NCI-H524 treated with DMSO at 0.1 percent for 48 hours (cell line): ENCODE data around the gene RAB3GAP2.
"Not testable (repeated sequence)": the region's sequence is repeated elsewhere in the genome, so short reads cannot be mapped to it uniquely, and the experiment has no call there.

Experiments used
- DNase-seq: peaks from one replicate; lab custom pipeline; 2025; lab: John Stamatoyannopoulos, UW

RAB3GAP2 gene

DNA sequence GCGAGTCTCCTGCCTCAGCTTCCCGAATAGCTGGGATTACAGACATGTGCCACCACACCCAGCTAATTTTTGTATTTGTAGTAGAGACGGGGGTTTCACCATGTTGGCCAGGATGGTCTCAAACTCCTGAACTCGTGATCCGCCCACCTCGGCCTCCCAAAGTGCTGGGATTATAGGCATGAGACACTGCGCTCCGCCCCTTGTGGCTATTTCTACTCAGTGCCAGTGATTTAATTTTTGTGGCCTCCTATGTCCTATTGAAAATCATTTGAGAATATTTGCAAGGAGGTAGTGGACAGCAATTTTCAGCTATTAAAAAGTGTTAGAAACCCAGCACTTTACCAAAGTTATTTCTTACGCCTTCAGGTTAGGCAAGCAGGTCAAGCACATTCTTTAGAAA is 36.0 kb downstream of the RAB3GAP2 start:
- not testable (repeated sequence) for DNase-seq

- no peak for DNase-seq
These were observed 36.8 kb downstream of the RAB3GAP2 start for GRCh38 chr1:220235462-220235861.

- DNase-seq, result no peak
These were observed 38.3 kb downstream of the RAB3GAP2 start for GRCh38 chr1:220233927-220234326.

GRCh38 chr1:220229771-220230170 is 42.5 kb downstream of the RAB3GAP2 start:
- DNase-seq, result no peak

GRCh38 chr1:220227393-220227792 is 44.9 kb downstream of the RAB3GAP2 start:
- no peak for DNase-seq

DNA sequence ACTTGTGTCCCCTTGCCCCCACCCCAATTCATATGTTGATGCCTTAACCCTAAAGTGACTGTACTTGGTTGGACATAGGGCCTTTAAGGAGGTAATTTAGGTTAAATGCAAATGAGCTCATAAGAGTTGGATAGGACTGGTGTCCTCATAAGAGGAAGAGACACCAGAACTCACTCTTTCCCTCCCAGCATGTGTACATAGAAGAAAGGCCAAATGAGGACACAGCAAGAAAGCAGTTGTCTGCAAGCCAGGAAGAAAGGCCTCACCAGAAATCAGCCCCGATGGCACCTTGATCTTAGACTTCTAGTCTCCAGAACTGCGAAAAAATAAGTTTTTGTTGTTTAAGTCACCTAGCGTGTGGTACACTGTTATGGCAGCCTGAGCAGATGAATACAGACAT is 45.5 kb downstream of the RAB3GAP2 start:
- DNase-seq, result no peak

GRCh38 chr1:220225957-220226356 is 46.3 kb downstream of the RAB3GAP2 start:
- peak; percentile 12 for DNase-seq

DNA sequence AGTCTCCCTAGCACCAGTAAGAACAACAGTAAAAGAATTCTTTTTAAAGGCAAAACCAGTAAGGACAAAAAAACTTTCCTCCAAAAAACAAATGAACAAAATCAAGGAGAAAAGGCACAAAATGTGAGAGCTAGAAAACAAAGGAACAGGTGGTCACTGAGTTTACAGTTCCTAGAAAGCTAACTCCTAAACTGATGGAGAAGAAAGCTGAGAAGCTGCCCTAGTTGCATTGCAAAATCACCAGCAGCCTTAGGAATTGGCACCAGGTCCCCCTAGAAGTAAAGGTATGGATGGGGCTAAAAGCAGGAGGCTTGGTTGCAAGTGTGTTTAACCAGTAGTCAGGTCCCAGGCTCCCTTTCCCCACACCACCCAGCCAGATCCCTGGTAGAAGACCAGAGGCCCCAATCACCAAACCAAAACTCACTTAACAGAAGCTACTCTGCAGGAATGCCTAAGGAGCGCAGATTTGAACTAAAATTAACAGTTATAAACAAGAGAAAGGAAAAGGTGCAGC is 47.6 kb downstream of the RAB3GAP2 start:
- DNase-seq, result no peak

DNA sequence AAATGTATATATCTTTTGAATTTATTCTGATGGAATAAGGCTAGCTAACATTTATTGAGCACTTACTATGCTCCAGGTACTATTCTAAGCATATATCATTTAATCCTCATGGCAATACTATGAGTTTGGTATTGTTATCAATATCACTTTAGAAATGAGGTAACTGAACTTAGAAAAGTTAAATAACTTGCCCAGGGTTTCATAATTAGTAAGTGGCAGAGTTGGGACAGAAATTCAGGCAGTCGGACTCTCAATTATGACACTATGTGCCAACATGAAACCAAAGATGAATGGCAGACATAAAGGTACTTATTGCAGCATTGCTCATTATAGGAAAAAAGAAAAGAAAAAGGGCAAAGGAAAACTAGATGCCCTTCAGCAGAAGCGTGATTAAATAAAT is 48.2 kb downstream of the RAB3GAP2 start:
- no peak for DNase-seq

DNA sequence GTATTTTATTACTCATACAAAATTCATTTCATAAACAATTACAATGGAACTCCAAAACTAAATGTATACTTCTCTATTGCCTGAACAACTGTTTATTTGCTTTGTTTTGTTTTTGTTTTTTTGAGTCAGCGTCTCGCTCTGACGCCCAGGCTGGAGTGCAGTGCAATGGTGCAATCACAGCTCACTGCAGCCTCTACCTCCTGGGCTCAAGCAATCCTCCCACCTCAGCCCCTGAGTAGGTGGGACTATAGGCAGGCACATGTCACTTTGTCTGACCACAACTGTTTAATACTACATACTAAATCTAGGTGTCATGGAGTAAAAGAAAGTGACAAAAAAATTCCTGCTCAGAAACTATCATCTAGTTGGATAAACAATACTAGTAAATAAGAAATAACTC is 49.3 kb downstream of the RAB3GAP2 start:
- DNase-seq, result no peak

DNA sequence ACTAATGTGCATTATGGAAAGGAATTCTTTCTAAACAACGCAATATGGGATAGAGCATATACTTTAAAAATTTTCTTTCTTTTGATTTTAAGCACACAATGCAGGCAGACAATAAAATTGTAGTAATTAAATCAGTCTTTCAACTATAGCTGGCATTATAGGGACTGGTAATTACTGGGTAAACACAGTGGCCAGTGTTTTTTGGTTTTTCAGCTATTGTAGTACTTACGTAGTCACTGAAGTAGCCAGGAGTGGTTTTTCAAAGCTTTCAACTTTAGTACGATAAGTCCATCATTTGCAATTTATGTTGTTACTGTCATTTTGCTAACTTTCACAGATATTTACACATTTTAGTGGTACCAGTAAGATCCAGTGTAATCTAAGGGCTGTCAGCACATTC is 50.6 kb downstream of the RAB3GAP2 start:
- DNase-seq, result no peak

DNA sequence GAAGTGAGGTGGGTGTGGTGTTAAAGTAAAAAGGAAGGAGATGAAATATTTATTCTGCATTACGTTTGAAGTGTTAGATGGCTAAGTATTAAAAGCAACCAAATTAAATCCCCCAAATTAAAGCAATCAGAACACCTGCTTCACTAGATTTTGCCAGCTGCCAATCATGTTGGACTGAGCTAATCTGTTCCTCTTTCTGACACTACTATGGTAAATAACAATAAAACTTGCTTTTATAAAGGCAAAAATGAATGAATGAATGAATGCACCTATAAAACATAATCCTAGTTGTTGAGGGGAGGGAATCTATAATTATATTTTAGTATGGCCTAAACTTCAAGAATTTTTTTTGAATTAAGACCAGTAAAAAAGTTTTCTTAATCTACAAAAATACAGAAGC is 51.0 kb downstream of the RAB3GAP2 start:
- no peak for DNase-seq

GRCh38 chr1:220220699-220221040 is 51.6 kb downstream of the RAB3GAP2 start:
- DNase-seq, result not testable (repeated sequence)

DNA sequence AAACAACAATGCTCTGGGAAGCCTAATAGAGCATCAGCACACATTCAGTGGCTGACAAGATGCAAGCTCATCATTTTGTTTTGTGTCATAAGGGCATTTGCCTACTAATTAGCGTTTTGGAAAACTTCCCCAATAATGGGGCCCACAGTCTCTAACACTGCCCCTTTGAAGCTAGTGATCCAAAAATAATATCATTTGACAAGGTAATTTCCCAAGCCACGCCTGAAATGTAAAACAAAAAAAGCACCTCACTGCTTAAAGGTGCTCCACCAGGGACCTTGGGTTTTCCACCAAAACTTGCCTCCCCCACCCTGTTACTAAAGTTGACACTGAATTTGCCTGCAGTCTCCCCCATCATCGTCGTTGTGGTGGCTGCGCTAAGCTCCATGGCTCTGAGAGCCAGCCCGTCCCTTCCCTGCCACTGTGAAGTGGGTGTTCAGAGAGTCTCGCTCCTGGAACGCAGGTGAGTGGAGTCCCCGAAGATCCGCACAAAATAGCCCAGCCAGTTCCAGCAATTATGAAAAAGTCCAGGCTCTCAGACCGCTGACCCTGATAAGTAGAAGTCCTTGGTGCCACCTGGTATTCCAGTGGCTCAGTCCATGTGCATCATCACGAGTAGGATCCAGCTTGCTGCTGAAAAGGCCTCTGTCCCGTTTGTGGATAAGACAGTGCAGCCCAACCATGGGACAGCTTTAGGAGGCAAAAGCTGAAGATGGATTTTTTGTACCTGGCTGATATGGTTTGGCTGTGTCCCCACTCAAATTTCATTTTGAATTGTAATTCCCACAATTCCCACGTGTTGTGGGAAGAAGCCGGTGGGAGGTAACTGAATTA is 52.2 kb downstream of the RAB3GAP2 start:
- no peak for DNase-seq

GRCh38 chr1:220219136-220219442 is 53.2 kb downstream of the RAB3GAP2 start:
- no peak for DNase-seq

GRCh38 chr1:220218397-220219135 is 53.7 kb downstream of the RAB3GAP2 start:
- not testable (repeated sequence) for DNase-seq

DNA sequence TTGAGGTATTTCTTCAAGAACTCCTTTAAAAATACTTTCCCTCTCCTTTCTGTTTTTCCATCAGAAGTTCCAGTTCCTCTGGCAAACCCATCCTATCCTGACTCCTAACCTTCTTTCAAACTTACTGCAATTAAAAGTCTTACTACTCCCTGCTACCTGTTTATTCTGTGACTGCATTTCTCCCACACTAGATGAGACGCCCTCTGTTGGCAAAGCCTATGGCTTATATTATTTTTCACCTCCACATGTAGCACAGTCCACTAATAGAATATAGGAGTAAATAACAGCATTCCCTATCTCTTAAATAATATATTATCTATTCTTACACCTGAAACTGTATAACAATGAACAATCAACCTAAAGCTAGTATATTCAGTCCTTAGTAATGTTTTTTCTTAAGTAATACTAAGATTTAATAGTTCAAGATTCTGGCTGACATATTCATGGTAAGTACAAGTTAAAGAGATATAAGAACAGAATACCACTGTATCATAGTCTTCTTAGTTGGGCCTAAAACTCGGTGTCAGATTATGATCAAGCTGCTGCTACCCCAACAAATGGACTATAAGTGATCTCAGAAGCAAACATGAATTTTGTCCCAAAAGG is 54.8 kb downstream of the RAB3GAP2 start:
- DNase-seq, result no peak

DNA sequence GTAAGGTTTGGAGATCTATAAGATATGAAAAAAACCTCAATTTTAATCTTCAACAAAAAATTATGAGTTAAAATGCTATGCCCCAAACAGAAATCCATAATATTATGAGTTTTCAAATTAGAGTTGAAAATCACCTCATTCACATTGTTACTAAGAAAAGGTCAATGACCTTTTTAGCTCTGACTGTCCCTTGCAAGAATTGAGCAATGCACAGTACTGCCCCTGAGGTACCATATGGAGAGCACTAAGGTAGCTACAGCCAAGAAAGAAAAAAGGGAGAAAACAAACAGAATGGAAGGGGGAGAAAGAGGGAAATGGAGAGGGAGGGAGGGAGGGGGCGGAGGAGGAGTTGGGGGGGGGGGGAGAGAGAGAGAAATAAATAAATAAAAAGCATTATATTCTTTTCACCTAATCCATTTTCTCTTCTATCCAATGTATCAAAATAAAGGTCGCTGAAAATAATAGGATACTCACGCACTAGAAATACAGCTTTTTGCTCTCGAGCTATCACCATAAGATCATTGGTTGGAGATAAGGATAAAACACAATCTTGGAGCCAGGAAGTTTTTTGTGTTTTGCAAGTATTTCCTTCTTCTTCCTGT is 58.8 kb downstream of the RAB3GAP2 start:
- no peak for DNase-seq

DNA sequence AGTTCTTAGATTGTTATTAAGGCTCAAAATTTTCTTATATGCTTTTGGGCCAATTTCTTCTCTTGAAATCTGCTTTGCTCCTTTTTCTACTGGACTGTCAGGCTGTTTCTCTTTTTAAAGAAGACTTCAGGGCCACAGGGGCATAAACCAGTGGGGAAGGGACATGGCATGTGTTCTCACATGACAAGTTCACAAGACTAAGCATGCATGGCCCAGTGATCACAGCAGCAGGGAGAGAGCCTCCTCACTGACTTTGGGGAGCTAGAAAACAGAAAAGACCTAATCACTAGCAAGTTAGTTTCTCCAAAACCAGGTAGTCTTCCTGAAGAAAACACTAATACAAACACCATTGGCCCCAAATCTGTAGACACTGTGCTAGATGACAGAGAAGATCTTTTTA is 64.8 kb downstream of the RAB3GAP2 start:
- no peak for DNase-seq

GRCh38 chr1:220204758-220205157 is 67.5 kb downstream of the RAB3GAP2 start:
- DNase-seq, result not testable (repeated sequence)

- DNase-seq, result no peak
These were observed 68.4 kb downstream of the RAB3GAP2 start for GRCh38 chr1:220203816-220204215.

DNA sequence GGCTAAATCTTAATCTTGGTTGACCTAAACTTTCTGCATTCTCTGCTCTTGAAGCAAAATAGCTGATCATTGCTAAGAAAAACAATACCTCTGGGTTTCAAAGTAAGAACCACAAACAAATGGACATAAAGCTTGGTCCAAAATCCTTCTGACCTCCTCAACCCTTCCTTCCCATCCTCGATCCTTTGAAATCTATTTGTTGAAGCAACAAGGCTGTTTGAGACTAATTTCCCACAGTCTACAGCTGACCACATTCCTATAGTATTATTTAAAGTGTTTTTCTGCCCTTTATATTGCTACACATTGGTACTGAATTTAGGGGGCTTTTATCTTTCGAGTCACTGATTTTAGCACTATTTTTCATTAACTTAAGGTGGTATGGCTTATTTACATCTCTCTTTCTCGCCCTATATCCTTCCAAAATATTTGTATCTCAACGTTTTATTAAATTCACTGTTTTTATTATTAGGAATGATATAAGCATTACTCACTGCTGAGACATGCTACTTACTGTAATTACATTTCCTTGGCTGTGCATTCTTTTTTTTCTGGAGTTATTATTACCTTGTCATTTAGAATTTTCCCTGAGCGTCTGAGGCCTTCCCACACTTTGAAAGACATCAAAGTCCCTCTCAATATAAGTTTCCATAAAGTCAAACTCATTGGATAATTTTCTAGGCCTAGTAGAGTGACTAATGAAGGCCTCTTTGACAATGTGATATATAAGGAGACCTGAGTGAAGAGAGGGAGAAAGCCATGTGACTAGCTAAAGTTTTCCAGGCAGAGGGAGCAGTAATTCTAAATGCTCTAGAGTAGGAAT is 73.9 kb downstream of the RAB3GAP2 start:
- DNase-seq, result no peak
